Medulla oblongata (tissue), 1 donor: ENCODE results near the gene PRKAG2.
"Not testable (repeated sequence)": the region's sequence is repeated elsewhere in the genome, so short reads cannot be mapped to it uniquely, and the experiment has no call there.

Experiments used
- DNase-seq: peaks from one replicate; pipeline ENCODE4 v3.0.0-alpha.2; 2015; ENCODE audit errors: extremely low spot score

Gene PRKAG2

GRCh38 chr7:151591866-151592265 lies 285.0 kb downstream of the PRKAG2 start:
- no peak for DNase-seq

GRCh38 chr7:151590850-151591771 lies 285.8 kb downstream of the PRKAG2 start:
- DNase-seq, result peak; percentile 15

- DNase-seq, result peak; percentile 5
Measured at GRCh38 chr7:151590071-151590849, 286.7 kb downstream of the PRKAG2 start.

GRCh38 chr7:151588982-151589381 lies 287.9 kb downstream of the PRKAG2 start:
- no peak for DNase-seq

DNA sequence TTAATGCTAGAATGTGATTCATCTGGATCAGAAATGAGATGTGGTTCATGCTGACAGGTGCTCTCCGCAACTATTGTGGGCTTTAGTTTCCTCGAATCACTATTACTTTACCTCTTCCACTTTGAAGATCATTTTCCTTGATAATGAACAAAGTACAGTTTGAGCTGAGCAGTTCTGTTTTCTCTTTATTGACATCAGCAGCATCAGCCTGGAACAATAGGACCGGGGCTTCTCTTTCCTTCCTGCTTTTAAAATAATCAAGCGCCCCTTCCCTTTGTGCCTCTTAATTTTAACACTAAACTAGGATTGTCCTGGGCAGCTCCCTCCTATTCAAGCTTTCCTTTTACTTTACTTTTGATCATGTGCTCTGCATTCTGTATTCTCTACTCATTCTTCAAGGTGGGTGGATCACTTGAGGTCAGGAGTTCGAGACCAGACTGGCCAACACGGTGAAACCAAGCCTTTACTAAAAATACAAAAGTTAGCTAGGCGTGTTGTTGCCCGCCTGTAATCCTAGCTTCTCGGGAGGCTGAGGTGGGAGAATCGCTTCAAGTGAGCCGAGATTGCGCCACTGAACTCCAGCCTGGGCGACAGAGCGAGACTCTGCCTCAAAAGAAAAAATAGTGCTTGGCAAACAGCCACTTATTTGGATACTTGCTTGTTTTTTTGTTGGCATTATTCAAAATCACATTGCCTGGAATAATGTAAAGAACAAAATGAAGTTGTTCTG lies 290.2 kb downstream of the PRKAG2 start:
- DNase-seq, result no peak

GRCh38 chr7:151585744-151586393 lies 291.0 kb downstream of the PRKAG2 start:
- no peak for DNase-seq

GRCh38 chr7:151581741-151582140 lies 295.2 kb downstream of the PRKAG2 start:
- DNase-seq, result no peak

GRCh38 chr7:151579644-151580043 lies 297.3 kb downstream of the PRKAG2 start:
- DNase-seq, result no peak

GRCh38 chr7:151575410-151575809 lies 301.5 kb downstream of the PRKAG2 start:
- no peak for DNase-seq

DNA sequence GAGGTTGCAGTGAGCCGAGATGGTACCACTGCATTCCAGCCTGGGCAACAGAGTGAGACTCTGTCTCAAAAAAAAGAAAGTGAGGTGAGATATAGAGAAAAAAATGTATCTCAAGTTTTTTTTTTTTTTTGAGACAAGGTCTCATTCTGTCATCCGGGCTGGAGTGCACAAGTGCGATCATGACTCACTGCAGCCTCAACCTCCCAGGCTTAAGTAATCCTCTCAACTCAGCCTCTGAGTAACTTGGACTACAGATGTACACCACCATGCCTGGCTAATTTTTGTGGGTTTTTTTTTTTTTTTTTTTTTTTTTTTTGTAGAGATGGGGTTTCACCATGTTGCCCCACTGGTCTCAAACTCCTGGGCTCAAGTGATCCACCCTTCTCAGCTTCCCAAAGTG lies 303.9 kb downstream of the PRKAG2 start:
- DNase-seq, result not testable (repeated sequence)

DNA sequence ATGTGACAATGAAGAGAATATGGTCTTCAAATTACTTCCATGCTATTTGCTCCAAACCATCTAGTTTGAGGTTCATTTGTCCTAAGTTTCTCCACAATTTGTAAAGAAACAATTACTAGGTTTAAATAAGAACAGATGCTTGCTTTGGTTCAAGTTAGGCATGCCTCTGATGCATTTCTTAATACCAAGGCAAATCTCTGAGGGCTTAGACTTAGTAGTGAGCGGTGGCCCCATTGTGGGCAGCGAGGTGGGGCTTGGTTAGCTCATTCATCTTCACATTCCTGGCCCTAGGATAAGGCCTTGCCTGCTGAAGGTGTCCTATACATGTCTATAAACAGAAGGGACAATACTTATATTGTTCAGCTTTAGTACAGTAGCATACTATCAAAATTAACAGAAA lies 304.8 kb downstream of the PRKAG2 start:
- DNase-seq, result no peak

GRCh38 chr7:151571471-151571870 lies 305.4 kb downstream of the PRKAG2 start:
- DNase-seq, result no peak

GRCh38 chr7:151570366-151570915 lies 306.5 kb downstream of the PRKAG2 start:
- no peak for DNase-seq

DNA sequence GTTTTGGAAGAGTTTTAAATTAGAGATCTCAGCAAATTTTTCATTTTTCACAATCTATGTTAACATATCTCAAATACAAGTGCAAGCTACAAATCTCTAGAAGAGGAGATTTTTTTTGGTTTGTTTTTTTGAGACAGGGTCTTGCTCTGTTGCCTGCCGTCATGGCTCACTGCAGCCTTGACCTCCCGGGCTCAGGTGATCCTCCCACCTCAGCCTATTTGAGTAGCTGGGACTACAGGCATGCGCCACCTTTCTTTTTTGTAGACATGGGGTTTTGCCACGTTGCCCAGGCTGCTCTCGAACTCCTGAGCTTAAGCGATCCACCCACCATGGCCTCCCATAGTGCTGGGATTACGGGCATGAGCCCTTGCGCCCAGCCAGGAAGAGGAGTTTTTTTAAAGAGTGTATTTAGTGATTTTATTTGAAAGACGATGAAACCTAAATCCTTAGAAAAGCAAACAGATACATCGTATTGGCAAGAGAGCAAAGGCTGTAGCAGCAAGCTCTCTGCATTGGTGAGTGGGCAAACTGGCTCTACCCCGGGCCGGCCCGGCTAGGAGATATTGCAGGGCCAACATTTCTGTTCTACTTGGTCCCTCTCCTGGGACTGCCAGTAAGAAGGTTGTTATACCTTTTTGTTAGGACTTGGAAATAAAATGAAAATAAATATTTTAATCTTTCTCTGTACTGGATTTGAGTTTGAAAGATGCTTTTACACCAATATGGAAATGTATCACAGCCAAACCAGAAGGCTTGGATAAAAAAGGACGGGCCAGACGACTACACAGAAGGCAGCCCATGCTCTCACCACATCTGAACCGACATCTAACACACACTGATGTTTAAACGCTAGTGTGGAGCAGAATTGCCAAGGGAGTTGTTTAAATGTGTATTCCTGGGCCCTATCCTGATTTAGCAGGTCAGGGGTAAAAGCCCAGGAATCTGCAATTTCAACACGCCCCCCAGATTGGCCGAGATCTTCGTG lies 307.7 kb downstream of the PRKAG2 start:
- no peak for DNase-seq

DNA sequence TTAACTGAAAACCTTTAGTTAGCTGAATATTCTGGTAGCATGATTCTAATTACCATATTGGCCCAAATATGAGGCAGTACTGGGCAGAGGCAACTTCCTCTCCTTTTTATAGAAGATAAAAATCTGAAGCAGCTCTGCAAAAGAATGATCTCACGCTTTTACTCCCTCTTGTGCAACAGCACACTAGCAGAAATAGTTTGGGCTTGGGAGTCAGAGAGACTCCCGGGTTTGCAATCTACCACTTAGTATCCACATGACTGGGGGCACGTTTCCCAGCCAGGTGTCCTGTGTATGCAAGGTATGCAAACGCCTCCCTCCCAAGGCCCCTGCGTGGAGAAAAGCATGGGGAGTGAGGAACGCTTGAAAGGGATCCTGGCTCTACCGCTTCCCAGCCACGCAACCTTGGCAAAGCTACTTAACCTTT lies 310.0 kb downstream of the PRKAG2 start:
- DNase-seq, result no peak

GRCh38 chr7:151565541-151565940 lies 311.4 kb downstream of the PRKAG2 start:
- no peak for DNase-seq

- DNase-seq, result no peak
Measured at GRCh38 chr7:151560243-151560642, 316.7 kb downstream of the PRKAG2 start.

DNA sequence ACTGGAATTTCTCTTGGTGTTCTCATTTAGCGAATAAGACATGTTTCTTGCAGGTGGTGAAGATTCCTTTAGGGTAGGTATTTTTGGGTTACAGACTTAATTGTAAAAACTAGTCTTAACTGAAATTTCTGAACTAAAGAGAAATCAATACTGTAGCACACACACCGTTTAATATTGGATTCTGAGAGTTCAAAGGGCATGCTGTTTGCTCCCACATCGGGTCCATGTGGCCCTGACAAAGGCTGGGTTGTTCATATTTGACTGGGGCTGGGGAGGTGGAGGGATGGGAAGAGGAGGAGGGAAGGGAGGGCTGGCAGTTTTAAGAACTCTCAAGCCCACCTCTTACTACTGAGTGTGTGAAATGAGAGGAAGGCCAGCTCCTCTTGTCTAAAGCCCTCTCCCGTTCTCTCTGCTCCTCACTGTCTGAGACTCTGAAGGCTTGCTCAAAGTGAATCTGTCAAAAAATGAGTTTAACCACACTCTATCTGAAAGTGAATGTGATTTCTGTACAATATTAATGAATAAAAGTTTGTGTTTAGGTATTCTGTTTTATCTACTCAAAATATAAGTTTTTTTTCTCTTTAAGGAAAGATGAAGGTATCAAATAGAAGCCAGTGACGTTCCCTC lies 317.2 kb downstream of the PRKAG2 start:
- no peak for DNase-seq

DNA sequence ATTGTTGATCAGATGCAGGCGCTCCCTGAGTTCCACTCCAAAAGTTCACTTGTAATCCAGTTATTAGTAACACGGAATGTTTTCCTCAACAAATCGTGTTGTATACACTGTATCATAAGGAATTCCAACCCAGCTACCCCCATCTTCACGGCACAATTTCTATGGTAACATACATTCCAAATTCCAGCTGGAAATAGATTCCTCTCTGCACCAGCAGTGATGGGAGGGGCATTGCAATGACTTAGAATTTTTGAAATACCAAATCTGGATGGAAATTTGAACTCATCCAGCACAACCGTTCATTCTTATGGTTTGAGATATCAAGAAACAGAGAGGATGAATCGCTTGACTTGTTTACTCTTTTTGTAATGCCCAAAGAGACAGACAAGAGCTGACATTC lies 318.3 kb downstream of the PRKAG2 start:
- DNase-seq, result no peak

- DNase-seq, result no peak
Measured at GRCh38 chr7:151556592-151556991, 320.3 kb downstream of the PRKAG2 start.
